PC-9 (cell line): ENCODE results near the gene MPST. TPM values are rescaled to one million over a fixed set of nuclear protein-coding genes. Genes with fewer than 3 reads are reported as not detected.

Source experiments
- BruUV-seq: library from RNA; stranded (reverse); fragments of 400-500 nt; replicated peaks from 2 replicates; lab custom pipeline; 2021; lab: Mats Ljungman, UMichigan
- CTCF ChIA-PET: fragments of 300-600 bp; sonication (Branson Sonifier 250); formaldehyde crosslinking; loops from one replicate; lab custom pipeline; 2022; ENCODE audit warnings: antibody characterized with exemption; lab: Charles Lee
- POLR2A ChIA-PET: fragments of 300-600 bp; sonication (Branson Sonifier 250); formaldehyde crosslinking; loops from one replicate; lab custom pipeline; 2022; ENCODE audit warnings: antibody characterized with exemption; ENCODE audit not compliant: unreplicated experiment; lab: Charles Lee
- DNase-seq, 2 experiments: peaks; one replicate each; pipeline versions ENCODE4 v3.0.0 to v3.0.0-alpha.2; 2015 to 2022; ENCODE audit warnings: mixed read lengths in 1 of 2
- H2AFZ ChIP-seq: fragments of 200-600 bp; sonication (generic); 2 replicates; pipeline ENCODE4 v1.8.1; 2017; ENCODE audit warnings: antibody characterized with exemption
- H3F3A ChIP-seq: fragments of 200-600 bp; sonication (generic); 2 replicates; pipeline ENCODE4 v1.8.1; 2017; ENCODE audit warnings: antibody characterized with exemption, mild to moderate bottlenecking, low read depth; ENCODE audit not compliant: insufficient read depth
- H3K27ac ChIP-seq: fragments of 200-600 bp; sonication (generic); 2 replicates; pipeline ENCODE4 v1.6.1; 2016; ENCODE audit warnings: mixed run types
- H3K27me3 ChIP-seq: fragments of 200-600 bp; sonication (generic); 2 replicates; pipeline ENCODE4 v1.6.1; 2016; ENCODE audit warnings: low read depth, mixed run types; ENCODE audit not compliant: insufficient read depth
- H3K36me3 ChIP-seq: fragments of 200-600 bp; sonication (generic); 2 replicates; pipeline ENCODE4 v1.6.1; 2016; ENCODE audit warnings: low read depth, mixed run types
- H3K4me1 ChIP-seq: fragments of 200-600 bp; sonication (generic); replicated peaks from 2 replicates; pipeline ENCODE4 v1.6.1; 2016; ENCODE audit warnings: mixed run types; ENCODE audit not compliant: insufficient read depth
- H3K4me2 ChIP-seq: fragments of 200-600 bp; sonication (generic); 2 replicates; pipeline ENCODE4 v1.6.1; 2017; ENCODE audit warnings: mixed run types
- H3K4me3 ChIP-seq: fragments of 200-600 bp; sonication (generic); 2 replicates; pipeline ENCODE4 v1.6.1; 2016; ENCODE audit warnings: mixed run types
- H3K79me2 ChIP-seq: fragments of 200-600 bp; sonication (generic); 2 replicates; pipeline ENCODE4 v1.6.1; 2017; ENCODE audit warnings: low read depth, mixed run types
- H3K9me2 ChIP-seq: fragments of 200-600 bp; sonication (generic); 2 replicates; pipeline ENCODE4 v1.8.1; 2017; ENCODE audit warnings: mild to moderate bottlenecking; ENCODE audit not compliant: insufficient read depth
- H3K9me3 ChIP-seq: fragments of 200-600 bp; sonication (generic); 2 replicates; pipeline ENCODE4 v1.8.1; 2016; ENCODE audit warnings: low read depth; ENCODE audit not compliant: insufficient read depth
- H4K20me1 ChIP-seq: fragments of 200-600 bp; sonication (generic); 2 replicates; pipeline ENCODE4 v1.8.1; 2017; ENCODE audit not compliant: insufficient read depth
- EZH2 ChIP-seq: fragments of 200-600 bp; sonication (generic); IDR thresholded peaks from 2 replicates; pipeline ENCODE4 v1.8.0; 2017; ENCODE audit warnings: antibody characterized with exemption, low read depth
- intact Hi-C: fragments of 100-400 bp; cut with micrococcal nuclease; formaldehyde crosslinking; loops from one replicate; pipeline ENCODE4 v1.10.0; 2022; ENCODE audit not compliant: unreplicated experiment
- total RNA-seq: library from RNA; stranded (reverse); gene quantifications from 2 replicates; pipeline ENCODE4 v1.2.3, GENCODE V29; 2021
- TF ChIP-seq, protein P1 (sequence below): fragments of 200-600 bp; sonication (generic); conservative IDR thresholded peaks from 2 replicates; pipeline ENCODE4 v1.6.1; 2017; ENCODE audit warnings: mixed run types, antibody characterized with exemption, mild to moderate bottlenecking, moderate library complexity

The MPST gene
- total RNA-seq, 1 experiment from 2014 or later, result 75.9 TPM

GRCh38 chr22:37036655-37037377 is 17.3 kb downstream of the MPST start:
- no peak for DNase-seq
- ChIA-PET POLR2A (no interaction called here), CTCF (interaction anchor here (0.6 kb wide), 1 partner anchor 56 kb away, joined by 7 read pairs; no protein-coding TSS in a partner anchor)
- no peaks in the 10 kb centered on the region for H4K20me1 ChIP-seq
- no peak overlapping the region for H3K4me3 ChIP-seq
- H3K4me2 ChIP-seq, result no peak overlapping the region
- H3K79me2 ChIP-seq, result no peaks in the 10 kb centered on the region
- H3K36me3 ChIP-seq, result no peaks in the 10 kb centered on the region
- no TSS peak for BruUV-seq
- peaks cover 56% of the 10 kb centered on the region for H3F3A ChIP-seq
- intact Hi-C loops, result no loop called here
- H3K4me1 ChIP-seq, result peaks cover 49% of the 10 kb centered on the region
- H3K9me3 ChIP-seq, result no peaks in the 10 kb centered on the region
- H3K27ac ChIP-seq, result no peak overlapping the region
- H3K27me3 ChIP-seq, result no peaks in the 10 kb centered on the region
- no peaks in the 10 kb centered on the region for H3K9me2 ChIP-seq
- TF ChIP-seq EZH2, result no peak
- no peak overlapping the region for H2AFZ ChIP-seq

- no TSS peak for BruUV-seq
- intact Hi-C loops, result no loop called here
- peaks cover 40% of the 10 kb centered on the region for H3K4me1 ChIP-seq
- no peak overlapping the region for H3K4me3 ChIP-seq
- no peaks in the 10 kb centered on the region for H3K79me2 ChIP-seq
- H3K27ac ChIP-seq, result no peak overlapping the region
- no peaks in the 10 kb centered on the region for H3K36me3 ChIP-seq
- no peak overlapping the region for H2AFZ ChIP-seq
- H4K20me1 ChIP-seq, result no peaks in the 10 kb centered on the region
- no peaks in the 10 kb centered on the region for H3K27me3 ChIP-seq
- peaks cover 47% of the 10 kb centered on the region for H3F3A ChIP-seq
- CTCF ChIA-PET, result no interaction called here
- POLR2A ChIA-PET, result no interaction called here
- TF ChIP-seq EZH2, result no peak
- TF ChIP-seq, protein P1, sequence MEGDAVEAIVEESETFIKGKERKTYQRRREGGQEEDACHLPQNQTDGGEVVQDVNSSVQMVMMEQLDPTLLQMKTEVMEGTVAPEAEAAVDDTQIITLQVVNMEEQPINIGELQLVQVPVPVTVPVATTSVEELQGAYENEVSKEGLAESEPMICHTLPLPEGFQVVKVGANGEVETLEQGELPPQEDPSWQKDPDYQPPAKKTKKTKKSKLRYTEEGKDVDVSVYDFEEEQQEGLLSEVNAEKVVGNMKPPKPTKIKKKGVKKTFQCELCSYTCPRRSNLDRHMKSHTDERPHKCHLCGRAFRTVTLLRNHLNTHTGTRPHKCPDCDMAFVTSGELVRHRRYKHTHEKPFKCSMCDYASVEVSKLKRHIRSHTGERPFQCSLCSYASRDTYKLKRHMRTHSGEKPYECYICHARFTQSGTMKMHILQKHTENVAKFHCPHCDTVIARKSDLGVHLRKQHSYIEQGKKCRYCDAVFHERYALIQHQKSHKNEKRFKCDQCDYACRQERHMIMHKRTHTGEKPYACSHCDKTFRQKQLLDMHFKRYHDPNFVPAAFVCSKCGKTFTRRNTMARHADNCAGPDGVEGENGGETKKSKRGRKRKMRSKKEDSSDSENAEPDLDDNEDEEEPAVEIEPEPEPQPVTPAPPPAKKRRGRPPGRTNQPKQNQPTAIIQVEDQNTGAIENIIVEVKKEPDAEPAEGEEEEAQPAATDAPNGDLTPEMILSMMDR, result no peak
- DNase-seq, result no peak
- no peaks in the 10 kb centered on the region for H3K9me2 ChIP-seq
- no peaks in the 10 kb centered on the region for H3K9me3 ChIP-seq
- H3K4me2 ChIP-seq, result no peak overlapping the region
Measured at GRCh38 chr22:37037669-37038068, 18.1 kb downstream of the MPST start.

DNA sequence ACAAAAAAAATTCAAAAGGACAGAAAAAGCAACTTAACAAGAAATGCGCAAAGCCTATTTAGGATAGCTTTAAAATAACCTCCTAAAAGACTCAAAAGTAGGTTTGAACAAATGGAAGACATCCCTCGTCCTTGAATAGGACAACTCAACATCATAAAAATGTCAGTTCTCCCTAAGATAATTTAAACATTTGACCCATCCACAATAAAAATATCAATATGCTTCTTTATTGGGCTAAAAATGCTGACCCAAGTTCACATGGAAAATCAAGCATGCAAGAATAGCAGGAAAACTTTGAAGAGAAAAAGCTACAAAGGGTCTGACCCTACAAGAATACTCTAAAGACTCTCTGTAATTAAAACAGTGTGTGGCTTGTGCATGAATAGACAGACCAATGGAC is 19.9 kb downstream of the MPST start:
- Histone ChIP-seq H4K20me1 (no peaks in the 10 kb centered on the region), H3K9me3 (no peaks in the 10 kb centered on the region), H3F3A (peaks cover 35% of the 10 kb centered on the region), H3K4me3 (no peak overlapping the region), H3K4me2 (no peak overlapping the region), H3K79me2 (no peaks in the 10 kb centered on the region), H3K27ac (no peak overlapping the region), H3K9me2 (no peaks in the 10 kb centered on the region), H3K36me3 (no peaks in the 10 kb centered on the region), H2AFZ (no peak overlapping the region), H3K4me1 (peaks cover 36% of the 10 kb centered on the region), H3K27me3 (no peaks in the 10 kb centered on the region)
- intact Hi-C loops, result no loop called here
- TF ChIP-seq, protein P1, result no peak
- TF ChIP-seq EZH2, result no peak
- CTCF ChIA-PET, result no interaction called here
- no peak for DNase-seq
- POLR2A ChIA-PET, result interaction anchor here (0.7 kb wide), 1 partner anchor 31 kb away, joined by 3 read pairs; no protein-coding TSS in a partner anchor
- BruUV-seq, result no TSS peak
